GM12874 (cell line): Measurements from ENCODE around the gene RNF223.

Source experiments
- TF ChIP-seq, protein P1 (sequence below): IDR thresholded peaks from 2 replicates; pipeline ENCODE4 v1.5.1; 2011; ENCODE audit warnings: low read depth, mild to moderate bottlenecking, control low read depth, low read length, moderate library complexity; ENCODE audit not compliant: insufficient read depth

RNF223 gene

DNA sequence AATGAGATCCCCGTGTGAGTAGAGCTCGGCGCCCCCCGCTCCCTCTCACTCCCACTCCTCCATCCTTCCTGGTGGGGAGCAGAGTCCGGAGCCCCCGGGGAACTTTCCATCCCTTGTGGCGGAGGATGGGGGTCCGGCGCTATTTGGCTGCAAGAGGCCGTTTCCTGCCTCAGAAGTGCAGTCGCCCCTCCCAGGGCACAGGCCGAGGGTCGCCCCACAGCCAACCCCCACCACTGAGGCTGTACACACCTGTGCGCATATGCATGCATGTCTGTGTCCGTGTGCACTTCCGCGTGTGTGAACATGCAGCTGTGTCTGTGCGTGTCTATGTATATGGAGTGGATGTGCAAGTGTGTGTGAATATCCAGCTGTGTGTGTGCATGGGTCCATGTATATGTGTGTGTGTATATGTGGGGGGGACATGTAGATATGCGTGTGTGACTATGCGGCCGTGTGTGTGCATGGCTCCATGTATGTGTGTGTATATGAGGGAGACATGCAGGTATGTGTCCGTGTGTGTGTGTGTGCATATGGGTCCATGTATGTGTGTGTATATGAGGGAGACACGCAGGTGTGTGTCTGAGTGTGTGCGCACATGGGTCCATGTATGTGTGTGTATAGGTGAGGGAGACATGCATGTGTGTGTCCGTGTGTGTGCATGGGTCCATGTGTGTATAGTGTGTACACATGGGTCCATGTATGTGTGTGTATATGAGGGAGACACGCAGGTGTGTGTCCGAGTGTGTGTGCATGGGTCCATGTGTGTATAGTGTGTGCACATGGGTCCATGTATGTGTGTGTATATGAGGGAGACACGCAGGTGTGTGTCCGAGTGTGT is 21.9 kb downstream of the RNF223 start:
- TF ChIP-seq, protein P1, sequence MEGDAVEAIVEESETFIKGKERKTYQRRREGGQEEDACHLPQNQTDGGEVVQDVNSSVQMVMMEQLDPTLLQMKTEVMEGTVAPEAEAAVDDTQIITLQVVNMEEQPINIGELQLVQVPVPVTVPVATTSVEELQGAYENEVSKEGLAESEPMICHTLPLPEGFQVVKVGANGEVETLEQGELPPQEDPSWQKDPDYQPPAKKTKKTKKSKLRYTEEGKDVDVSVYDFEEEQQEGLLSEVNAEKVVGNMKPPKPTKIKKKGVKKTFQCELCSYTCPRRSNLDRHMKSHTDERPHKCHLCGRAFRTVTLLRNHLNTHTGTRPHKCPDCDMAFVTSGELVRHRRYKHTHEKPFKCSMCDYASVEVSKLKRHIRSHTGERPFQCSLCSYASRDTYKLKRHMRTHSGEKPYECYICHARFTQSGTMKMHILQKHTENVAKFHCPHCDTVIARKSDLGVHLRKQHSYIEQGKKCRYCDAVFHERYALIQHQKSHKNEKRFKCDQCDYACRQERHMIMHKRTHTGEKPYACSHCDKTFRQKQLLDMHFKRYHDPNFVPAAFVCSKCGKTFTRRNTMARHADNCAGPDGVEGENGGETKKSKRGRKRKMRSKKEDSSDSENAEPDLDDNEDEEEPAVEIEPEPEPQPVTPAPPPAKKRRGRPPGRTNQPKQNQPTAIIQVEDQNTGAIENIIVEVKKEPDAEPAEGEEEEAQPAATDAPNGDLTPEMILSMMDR, result no peak

DNA sequence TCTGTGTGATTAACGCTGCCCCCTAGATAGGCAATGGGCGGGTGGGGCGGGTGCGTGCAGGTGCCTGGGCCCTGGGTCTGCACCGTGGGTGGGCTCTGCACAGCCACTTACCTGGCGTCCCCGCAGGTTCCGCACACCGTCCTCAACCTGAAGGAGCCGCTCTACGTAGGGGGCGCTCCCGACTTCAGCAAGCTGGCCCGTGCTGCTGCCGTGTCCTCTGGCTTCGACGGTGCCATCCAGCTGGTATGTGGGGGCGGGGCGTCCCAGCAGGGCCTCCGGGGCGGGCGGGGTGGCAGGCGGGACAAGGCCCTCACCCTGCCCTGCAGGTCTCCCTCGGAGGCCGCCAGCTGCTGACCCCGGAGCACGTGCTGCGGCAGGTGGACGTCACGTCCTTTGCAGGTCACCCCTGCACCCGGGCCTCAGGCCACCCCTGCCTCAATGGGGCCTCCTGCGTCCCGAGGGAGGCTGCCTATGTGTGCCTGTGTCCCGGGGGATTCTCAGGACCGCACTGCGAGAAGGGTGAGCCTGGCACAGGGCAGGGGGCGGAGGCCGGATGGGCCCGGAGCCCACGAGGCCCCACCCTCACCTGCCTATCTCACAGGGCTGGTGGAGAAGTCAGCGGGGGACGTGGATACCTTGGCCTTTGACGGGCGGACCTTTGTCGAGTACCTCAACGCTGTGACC is 22.8 kb downstream of the RNF223 start:
- TF ChIP-seq, protein P1, result no peak

DNA sequence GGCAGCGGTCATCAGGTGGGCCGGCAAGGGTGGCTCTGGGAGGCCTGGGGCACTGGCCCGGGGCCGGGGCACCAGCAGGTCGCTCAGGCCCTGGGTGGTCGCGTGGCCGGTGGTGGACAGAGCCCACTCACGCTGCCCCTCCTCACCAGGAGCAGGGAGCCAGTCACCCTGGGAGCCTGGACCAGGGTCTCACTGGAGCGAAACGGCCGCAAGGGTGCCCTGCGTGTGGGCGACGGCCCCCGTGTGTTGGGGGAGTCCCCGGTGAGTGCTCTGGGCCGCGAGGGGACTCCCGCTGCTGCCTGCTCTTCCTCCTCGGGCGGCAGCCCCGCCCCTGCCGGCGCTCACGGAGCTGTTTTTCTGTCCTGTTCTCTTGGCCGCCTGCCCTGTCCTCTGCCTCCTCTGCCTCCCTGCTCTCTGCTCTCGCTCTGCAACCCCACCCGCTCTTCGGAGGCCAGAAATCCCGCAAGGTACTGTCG is 23.5 kb downstream of the RNF223 start:
- TF ChIP-seq, protein P1, result no peak

DNA sequence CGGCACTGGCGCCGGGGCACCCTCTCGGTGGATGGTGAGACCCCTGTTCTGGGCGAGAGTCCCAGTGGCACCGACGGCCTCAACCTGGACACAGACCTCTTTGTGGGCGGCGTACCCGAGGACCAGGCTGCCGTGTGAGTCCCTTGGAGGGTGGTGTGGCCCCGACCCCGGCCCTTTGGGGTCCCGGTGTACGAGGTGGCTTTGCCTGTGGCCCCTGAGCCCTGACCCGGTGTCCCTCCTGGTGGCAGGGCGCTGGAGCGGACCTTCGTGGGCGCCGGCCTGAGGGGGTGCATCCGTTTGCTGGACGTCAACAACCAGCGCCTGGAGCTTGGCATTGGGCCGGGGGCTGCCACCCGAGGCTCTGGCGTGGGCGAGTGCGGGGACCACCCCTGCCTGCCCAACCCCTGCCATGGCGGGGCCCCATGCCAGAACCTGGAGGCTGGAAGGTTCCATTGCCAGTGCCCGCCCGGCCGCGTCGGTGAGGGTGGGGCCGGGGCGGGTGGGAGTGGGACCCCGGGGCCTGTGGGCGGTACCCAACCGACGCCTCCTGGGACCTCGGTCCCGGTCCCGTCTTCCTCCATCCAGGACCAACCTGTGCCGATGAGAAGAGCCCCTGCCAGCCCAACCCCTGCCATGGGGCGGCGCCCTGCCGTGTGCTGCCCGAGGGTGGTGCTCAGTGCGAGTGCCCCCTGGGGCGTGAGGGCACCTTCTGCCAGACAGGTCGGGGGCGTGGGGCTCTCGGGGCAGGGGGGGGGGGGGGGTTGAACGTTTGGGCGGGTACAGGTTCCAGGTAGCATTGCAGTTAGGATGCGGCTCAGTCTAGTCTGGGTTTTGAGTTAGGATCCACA is 24.6 kb downstream of the RNF223 start:
- TF ChIP-seq, protein P1, result no peak

DNA sequence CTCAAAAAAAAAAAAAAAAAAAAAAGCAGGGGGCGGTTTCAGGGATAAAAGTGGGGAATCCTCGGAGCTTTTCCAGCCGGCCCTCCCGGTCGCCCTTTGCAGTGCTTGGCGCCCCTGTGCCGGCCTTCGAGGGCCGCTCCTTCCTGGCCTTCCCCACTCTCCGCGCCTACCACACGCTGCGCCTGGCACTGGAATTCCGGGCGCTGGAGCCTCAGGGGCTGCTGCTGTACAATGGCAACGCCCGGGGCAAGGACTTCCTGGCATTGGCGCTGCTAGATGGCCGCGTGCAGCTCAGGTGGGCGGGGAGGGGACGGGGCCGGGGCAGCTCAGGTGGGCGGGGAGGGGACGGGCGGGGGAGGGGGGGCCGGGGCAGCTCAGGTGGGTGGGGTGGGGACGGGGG is 25.3 kb downstream of the RNF223 start:
- TF ChIP-seq, protein P1, result no peak

DNA sequence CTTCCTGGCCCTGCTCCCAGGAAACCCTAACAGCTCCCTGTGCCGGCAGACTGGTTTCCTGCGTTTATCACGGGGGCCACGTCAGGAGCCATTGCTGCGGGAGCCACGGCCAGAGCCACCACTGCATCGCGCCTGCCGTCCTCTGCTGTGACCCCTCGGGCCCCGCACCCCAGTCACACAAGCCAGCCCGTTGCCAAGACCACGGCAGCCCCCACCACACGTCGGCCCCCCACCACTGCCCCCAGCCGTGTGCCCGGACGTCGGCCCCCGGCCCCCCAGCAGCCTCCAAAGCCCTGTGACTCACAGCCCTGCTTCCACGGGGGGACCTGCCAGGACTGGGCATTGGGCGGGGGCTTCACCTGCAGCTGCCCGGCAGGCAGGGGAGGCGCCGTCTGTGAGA is 26.1 kb downstream of the RNF223 start:
- TF ChIP-seq, protein P1, result no peak

DNA sequence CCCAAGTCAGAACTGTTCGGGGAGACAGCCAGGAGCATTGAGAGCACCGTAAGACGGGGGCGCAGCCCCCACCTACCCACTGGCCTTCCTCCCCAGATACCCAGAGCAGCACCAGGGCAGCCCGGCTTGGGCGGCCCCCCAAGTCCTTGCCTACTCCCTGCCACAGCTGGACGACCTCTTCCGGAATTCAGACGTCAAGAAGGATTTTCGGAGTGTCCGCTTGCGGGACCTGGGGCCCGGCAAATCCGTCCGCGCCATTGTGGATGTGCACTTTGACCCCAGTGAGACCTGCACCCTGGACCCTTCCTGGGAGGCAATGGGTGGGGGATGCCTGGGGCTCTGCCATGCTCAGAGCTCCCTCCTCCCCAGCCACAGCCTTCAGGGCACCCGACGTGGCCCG is 26.7 kb downstream of the RNF223 start:
- TF ChIP-seq, protein P1, result no peak
